ENCODE measurements around the gene PARD3.
"Not testable (repeated sequence)": the region's sequence is repeated elsewhere in the genome, so short reads cannot be mapped to it uniquely, and the experiment has no call there.

Gene PARD3

GRCh38 chr10:34800624-34801023, 14.5 kb downstream of the PARD3 start:
- Histone ChIP-seq H3K27ac (no peak overlapping the region), H3K4me3 (ENCODE audit: low read depth, low read length) (no peak overlapping the region)
- no peak for TF ChIP-seq CTCF (IDR thresholded peaks at IDR 0.05; ENCODE audit: low read depth, low read length)

GRCh38 chr10:34798654-34799053, 16.4 kb downstream of the PARD3 start:
- no peak overlapping the region for H3K27ac ChIP-seq
- no peak for DNase-seq
- no peak overlapping the region for H3K4me3 ChIP-seq (ENCODE audit: low read depth, low read length)
- no peaks in the 10 kb centered on the region for H3K9me3 ChIP-seq (ENCODE audit: severe bottlenecking)
- TF ChIP-seq CTCF (IDR thresholded peaks at IDR 0.05; ENCODE audit: low read depth, low read length): no peak
- H3K27me3 ChIP-seq (ENCODE audit: insufficient read depth, low read depth, severe bottlenecking): no peaks in the 10 kb centered on the region
- no peaks in the 10 kb centered on the region for H3K36me3 ChIP-seq

More at GRCh38 chr10:34800624-34801023, 14.5 kb downstream of the PARD3 start:
- no peak for DNase-seq
- Histone ChIP-seq H3K27me3 (ENCODE audit: insufficient read depth, low read depth, severe bottlenecking) (no peaks in the 10 kb centered on the region), H3K9me3 (ENCODE audit: severe bottlenecking) (no peaks in the 10 kb centered on the region), H3K36me3 (no peaks in the 10 kb centered on the region)

GRCh38 chr10:34797155-34797554, 17.9 kb downstream of the PARD3 start:
- TF ChIP-seq CTCF (IDR thresholded peaks at IDR 0.05; ENCODE audit: low read depth, low read length): no peak
- no peak overlapping the region for H3K4me3 ChIP-seq (ENCODE audit: low read depth, low read length)
- H3K27ac ChIP-seq: no peak overlapping the region
- H3K27me3 ChIP-seq (ENCODE audit: insufficient read depth, low read depth, severe bottlenecking): no peaks in the 10 kb centered on the region
- H3K36me3 ChIP-seq: no peaks in the 10 kb centered on the region
- H3K9me3 ChIP-seq (ENCODE audit: severe bottlenecking): no peaks in the 10 kb centered on the region
- DNase-seq: no peak

DNA sequence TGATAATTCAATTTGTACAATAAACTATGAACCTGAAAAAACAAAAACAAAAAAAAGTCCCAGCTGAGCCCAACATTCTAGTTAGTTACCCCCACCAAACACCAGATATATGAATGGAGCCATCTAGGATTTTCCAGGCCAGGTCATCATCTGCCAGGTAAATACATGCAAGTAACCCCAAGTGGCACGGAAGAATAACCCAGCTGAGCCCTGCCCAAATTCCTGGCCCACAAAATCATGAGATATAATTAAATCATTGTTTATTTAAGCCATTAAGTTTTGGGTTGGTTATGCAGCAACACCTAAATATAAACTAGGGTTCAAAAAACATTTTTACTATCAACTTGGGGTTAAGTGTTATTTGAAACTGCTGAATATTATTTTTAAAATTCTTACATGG, 19.0 kb downstream of the PARD3 start:
- Histone ChIP-seq H3K36me3 (no peaks in the 10 kb centered on the region), H3K4me3 (ENCODE audit: low read depth, low read length) (no peak overlapping the region), H3K27me3 (ENCODE audit: insufficient read depth, low read depth, severe bottlenecking) (no peaks in the 10 kb centered on the region), H3K9me3 (ENCODE audit: severe bottlenecking) (no peaks in the 10 kb centered on the region), H3K27ac (no peak overlapping the region)
- no peak for DNase-seq
- no peak for TF ChIP-seq CTCF (IDR thresholded peaks at IDR 0.05; ENCODE audit: low read depth, low read length)

DNA sequence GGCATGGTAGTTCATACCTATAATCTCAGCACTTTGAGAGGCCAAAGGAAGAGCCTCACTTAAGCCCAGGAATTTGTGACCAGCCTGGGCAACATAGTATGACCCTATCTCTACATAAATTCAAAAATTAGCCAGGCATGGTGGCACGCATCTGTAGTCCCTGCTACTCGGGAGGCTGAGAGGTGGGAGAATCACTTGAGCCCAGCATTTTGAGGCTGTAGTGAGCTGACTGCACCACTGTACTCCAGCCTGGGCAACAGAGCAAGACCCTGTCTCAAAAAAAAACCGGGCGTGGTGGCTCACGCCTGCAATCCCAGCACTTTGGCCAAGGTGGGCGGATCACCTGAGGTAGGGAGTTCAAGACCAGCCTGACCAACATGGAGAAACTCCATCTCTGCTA, 19.8 kb downstream of the PARD3 start:
- no peak overlapping the region for H3K4me3 ChIP-seq (ENCODE audit: low read depth, low read length)
- no peaks in the 10 kb centered on the region for H3K27me3 ChIP-seq (ENCODE audit: insufficient read depth, low read depth, severe bottlenecking)
- DNase-seq: no peak
- H3K27ac ChIP-seq: no peak overlapping the region
- TF ChIP-seq CTCF (IDR thresholded peaks at IDR 0.05; ENCODE audit: low read depth, low read length): no peak
- no peaks in the 10 kb centered on the region for H3K9me3 ChIP-seq (ENCODE audit: severe bottlenecking)
- H3K36me3 ChIP-seq: no peaks in the 10 kb centered on the region

- DNase-seq: no peak
- Histone ChIP-seq H3K27ac (no peak overlapping the region), H3K27me3 (ENCODE audit: insufficient read depth, low read depth, severe bottlenecking) (no peaks in the 10 kb centered on the region), H3K4me3 (ENCODE audit: low read depth, low read length) (no peak overlapping the region), H3K36me3 (no peaks in the 10 kb centered on the region), H3K9me3 (ENCODE audit: severe bottlenecking) (no peaks in the 10 kb centered on the region)
- no peak for TF ChIP-seq CTCF (IDR thresholded peaks at IDR 0.05; ENCODE audit: low read depth, low read length)
Observed at GRCh38 chr10:34794835-34795234, 20.3 kb downstream of the PARD3 start.

DNA sequence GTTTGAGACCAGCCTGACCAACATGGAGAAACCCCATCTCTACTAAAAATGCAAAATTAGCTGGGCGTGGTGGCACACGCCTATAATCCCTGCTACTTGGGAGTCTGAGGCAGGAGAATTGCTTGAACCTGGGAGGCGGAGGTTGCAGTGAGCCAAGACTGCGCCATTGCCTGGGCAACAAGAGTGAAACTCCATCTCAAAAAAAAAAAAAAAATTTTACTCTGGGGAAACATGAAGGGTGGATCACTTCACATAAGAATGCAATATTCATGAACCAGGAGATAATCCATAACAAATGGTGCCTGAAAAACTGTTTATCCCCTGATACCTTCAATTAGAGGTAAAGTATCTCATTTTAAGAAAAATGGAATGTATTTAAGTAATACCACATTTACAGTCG, 21.5 kb downstream of the PARD3 start:
- not testable (repeated sequence) for H3K36me3 ChIP-seq; H3K9me3 ChIP-seq (ENCODE audit: severe bottlenecking); H3K27me3 ChIP-seq (ENCODE audit: insufficient read depth, low read depth, severe bottlenecking); DNase-seq; H3K4me3 ChIP-seq (ENCODE audit: low read depth, low read length)
- H3K27ac ChIP-seq: peak overlapping the region; percentile 36

All from WERI-Rb-1 (cell line).